GM21526 (cell line): ENCODE data around the gene OR4K14.
"Not testable (repeated sequence)": the region's sequence is repeated elsewhere in the genome, so short reads cannot be mapped to it uniquely, and the experiment has no call there.

Experiments
- ATAC-seq: cut with Tn5 transposase; IDR thresholded peaks from one replicate; pipeline ENCODE4 v1.9.1; 2021; ENCODE audit warnings: moderate library complexity; ENCODE audit not compliant: unreplicated experiment, low FRiP score

Gene OR4K14, protein sequence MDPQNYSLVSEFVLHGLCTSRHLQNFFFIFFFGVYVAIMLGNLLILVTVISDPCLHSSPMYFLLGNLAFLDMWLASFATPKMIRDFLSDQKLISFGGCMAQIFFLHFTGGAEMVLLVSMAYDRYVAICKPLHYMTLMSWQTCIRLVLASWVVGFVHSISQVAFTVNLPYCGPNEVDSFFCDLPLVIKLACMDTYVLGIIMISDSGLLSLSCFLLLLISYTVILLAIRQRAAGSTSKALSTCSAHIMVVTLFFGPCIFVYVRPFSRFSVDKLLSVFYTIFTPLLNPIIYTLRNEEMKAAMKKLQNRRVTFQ

GRCh38 chr14:20019257-20019865 lies at the start of gene OR4K14:
TSS of gene OR4K14 (minus strand) at chr14:20019307. CDS start at chr14:20015193, 4,114 bp downstream.
- no peak for ATAC-seq

GRCh38 chr14:20059745-20060144 lies 40.6 kb upstream of the OR4K14 start, which contains the start of gene OR4L1:
TSS of gene OR4L1 (plus strand) at chr14:20060045. CDS start at chr14:20060045, 0 bp downstream.
- ATAC-seq: no peak

DNA sequence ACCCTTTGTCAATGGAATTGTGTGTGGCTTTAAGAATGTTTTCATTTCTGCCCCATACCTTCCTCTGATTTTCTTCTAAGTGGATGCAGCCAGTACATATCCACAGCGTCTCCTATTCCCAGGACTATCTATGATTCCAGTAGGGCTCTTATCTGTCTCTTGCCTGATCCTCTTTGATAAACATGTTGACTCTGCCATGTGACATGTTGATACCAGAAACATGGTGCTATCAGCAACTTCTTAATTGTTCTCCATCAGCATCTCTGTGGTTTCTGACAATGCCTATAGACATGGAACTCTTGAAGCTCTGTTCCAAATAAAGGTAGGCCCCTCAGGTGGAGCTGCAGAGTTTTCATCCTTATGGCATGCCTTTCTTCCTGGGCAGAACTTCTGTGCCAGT lies 29.1 kb upstream of the OR4K14 start:
- no peak for ATAC-seq

GRCh38 chr14:20044243-20044642 lies 25.1 kb upstream of the OR4K14 start:
- no peak for ATAC-seq

GRCh38 chr14:20035938-20036337 lies 16.8 kb upstream of the OR4K14 start, which contains the start of gene OR4K13:
TSS of gene OR4K13 (minus strand) at chr14:20036038. CDS start at chr14:20034758, 1,280 bp downstream.
- ATAC-seq: no peak

GRCh38 chr14:20035449-20035848 lies 16.3 kb upstream of the OR4K14 start:
- no peak for ATAC-seq

DNA sequence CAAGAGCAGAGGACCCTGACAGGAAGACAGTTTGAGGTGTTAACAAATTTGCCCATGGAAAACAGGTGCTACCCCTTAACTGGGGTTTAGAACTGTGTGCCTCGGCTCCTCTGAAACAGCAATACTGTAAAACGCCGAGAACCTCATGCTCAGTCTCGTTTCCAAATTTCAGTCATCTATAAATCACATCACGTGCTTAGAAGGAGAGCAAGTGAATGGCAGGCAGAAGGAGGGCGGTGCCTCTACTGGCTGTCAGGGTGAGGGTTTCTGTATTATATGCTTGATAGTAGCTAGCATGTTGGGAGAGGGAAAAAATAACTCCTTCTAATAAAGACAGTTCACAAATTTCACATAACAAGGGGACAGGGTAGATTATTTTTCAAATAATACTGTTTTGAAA lies 12.0 kb upstream of the OR4K14 start:
- ATAC-seq: no peak

DNA sequence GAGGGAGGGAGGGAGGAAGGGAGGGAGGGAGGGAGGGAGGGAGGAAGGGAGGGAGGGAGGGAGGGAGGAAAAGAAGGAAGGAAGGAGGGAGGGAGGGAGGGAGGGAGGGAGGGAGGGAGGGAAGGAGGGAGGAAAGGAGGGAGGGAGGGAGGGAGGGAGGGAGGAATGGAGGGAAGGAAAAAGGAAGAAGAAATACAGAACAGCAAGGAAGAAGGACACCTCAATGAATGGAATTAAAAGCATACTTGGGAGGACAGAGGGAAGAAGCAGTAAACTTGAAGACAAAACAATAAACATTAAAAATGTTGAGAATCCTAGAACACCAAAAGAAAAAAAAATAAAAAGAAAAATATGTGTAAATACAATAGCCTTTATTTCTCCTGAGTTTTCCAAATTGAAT lies 11.0 kb downstream of the OR4K14 start:
- no peak for ATAC-seq

GRCh38 chr14:20002319-20002718 lies 16.8 kb downstream of the OR4K14 start:
- ATAC-seq: no peak

DNA sequence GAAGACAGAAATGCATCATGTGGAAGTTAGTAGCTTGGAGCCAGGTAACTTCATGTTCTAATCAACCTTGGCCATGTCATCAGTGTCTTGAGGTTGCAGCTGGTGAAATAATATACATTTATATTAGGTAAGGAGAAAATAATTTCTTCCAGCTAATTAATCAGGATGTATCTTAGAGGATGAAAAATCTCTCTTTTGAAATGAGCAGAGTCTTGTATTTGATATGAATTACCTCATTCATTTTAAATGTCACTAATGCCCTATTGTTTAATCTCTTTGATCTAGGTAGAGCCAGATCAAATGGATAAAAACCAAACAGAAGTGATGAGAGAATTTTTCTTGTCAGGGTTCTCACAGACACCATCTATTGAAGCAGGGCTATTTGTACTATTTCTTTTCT lies 17.2 kb downstream of the OR4K14 start, which contains the start of gene OR4Q2:
OR4Q2 (plus strand) TSS at position 301 of the 400 bp plus-strand sequence.
- ATAC-seq: no peak

GRCh38 chr14:19993438-19993837 lies 25.7 kb downstream of the OR4K14 start:
- no peak for ATAC-seq

DNA sequence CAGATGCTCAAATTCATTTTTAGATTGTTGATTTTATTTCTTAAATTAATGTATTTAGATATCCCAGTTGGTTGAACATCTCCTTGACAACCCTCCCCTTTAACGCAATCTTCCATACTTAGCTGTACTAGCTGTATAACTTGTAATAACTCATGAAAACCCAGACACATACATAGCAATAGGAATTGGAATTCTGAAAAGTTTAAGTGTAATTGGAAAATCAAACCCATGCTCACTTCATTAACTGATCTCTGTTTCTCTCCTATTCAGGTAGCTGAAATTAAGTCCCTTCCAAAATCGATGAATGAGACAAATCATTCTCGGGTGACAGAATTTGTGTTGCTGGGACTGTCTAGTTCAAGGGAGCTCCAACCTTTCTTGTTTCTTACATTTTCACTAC lies 43.8 kb downstream of the OR4K14 start, which contains the start of gene OR4K15:
OR4K15 (plus strand) TSS at position 301 of the 400 bp plus-strand sequence; CDS start at position 301, 0 bp downstream.
- ATAC-seq: no peak

- no peak for ATAC-seq
Observed at GRCh38 chr14:19974844-19975243, 44.3 kb downstream of the OR4K14 start.

- ATAC-seq: not testable (repeated sequence)
Observed at GRCh38 chr14:19969735-19970134, 49.4 kb downstream of the OR4K14 start.
